OCI-LY7 (cell line): ENCODE data around the gene RIPK4. TPM values are rescaled to one million over a fixed set of nuclear protein-coding genes. Genes with fewer than 3 reads are reported as not detected.

Source experiments
- BruUV-seq: library from RNA; stranded (reverse); fragments of 400-500 nt; replicated peaks from 2 replicates; lab custom pipeline; 2021; lab: Mats Ljungman, UMichigan
- CTCF ChIA-PET: fragments of 300-600 bp; sonication (Branson Sonifier 250); formaldehyde crosslinking; loops from one replicate; lab custom pipeline; 2022; ENCODE audit warnings: antibody characterized with exemption; ENCODE audit not compliant: unreplicated experiment; lab: Charles Lee
- POLR2A ChIA-PET: fragments of 300-600 bp; sonication (Branson Sonifier 250); formaldehyde crosslinking; loops from one replicate; lab custom pipeline; 2022; ENCODE audit warnings: antibody characterized with exemption; lab: Charles Lee
- DNase-seq: peaks from one replicate; pipeline ENCODE4 v3.0.0-alpha.2; 2015; ENCODE audit warnings: low spot score
- H2AFZ ChIP-seq: fragments of 200-600 bp; sonication (generic), shearing (Covaris generic); 2 replicates; pipeline ENCODE4 v1.6.1; 2014; ENCODE audit warnings: mild to moderate bottlenecking, antibody characterized with exemption, low read length, moderate library complexity
- H3K27ac ChIP-seq: fragments of 200-600 bp; sonication (generic); 2 replicates; pipeline ENCODE4 v1.5.1; 2014; ENCODE audit warnings: mixed run types, low read depth, mild to moderate bottlenecking, moderate library complexity, low read length, inconsistent platforms; ENCODE audit not compliant: poor library complexity, severe bottlenecking
- H3K36me3 ChIP-seq: fragments of 200-600 bp; sonication (generic); 2 replicates; pipeline ENCODE4 v1.6.1; 2014; ENCODE audit warnings: mild to moderate bottlenecking, antibody characterized with exemption, low read length, moderate library complexity, mixed read lengths; ENCODE audit not compliant: insufficient read depth
- H3K4me1 ChIP-seq: fragments of 200-600 bp; sonication (generic); 2 replicates; pipeline ENCODE4 v1.5.1; 2014; ENCODE audit warnings: mild to moderate bottlenecking, low read length; ENCODE audit not compliant: insufficient read depth, poor library complexity, severe bottlenecking
- H3K4me2 ChIP-seq: fragments of 200-600 bp; sonication (generic); 2 replicates; pipeline ENCODE4 v1.6.1; 2014; ENCODE audit warnings: mild to moderate bottlenecking, low read length
- H3K4me3 ChIP-seq: fragments of 200-600 bp; sonication (generic); 2 replicates; pipeline ENCODE4 v1.5.1; 2014; ENCODE audit warnings: mild to moderate bottlenecking, low read depth, low read length; ENCODE audit not compliant: poor library complexity, severe bottlenecking
- H3K79me2 ChIP-seq: fragments of 200-600 bp; sonication (generic); 2 replicates; pipeline ENCODE4 v1.6.1; 2016; ENCODE audit warnings: low read depth, mild to moderate bottlenecking, low read length, moderate library complexity, mixed read lengths; ENCODE audit not compliant: insufficient read depth
- H3K9me2 ChIP-seq: fragments of 200-600 bp; sonication (generic); 2 replicates; pipeline ENCODE4 v1.6.1; 2016; ENCODE audit warnings: mild to moderate bottlenecking, low read length, mixed read lengths; ENCODE audit not compliant: insufficient read depth
- H3K9me3 ChIP-seq: fragments of 200-600 bp; sonication (generic); 2 replicates; pipeline ENCODE4 v1.6.1; 2014; ENCODE audit warnings: mild to moderate bottlenecking, mixed run types, low read length, mixed read lengths
- H4K20me1 ChIP-seq: fragments of 200-600 bp; sonication (generic); 2 replicates; pipeline ENCODE4 v1.6.1; 2014; ENCODE audit warnings: mild to moderate bottlenecking, antibody characterized with exemption, low read length, moderate library complexity, mixed read lengths; ENCODE audit not compliant: insufficient read depth
- CTCF ChIP-seq: fragments of 200-600 bp; sonication (generic); conservative IDR thresholded peaks from 2 replicates; pipeline ENCODE4 v1.5.1; 2014; ENCODE audit warnings: mild to moderate bottlenecking, antibody characterized with exemption, low read length, moderate library complexity, mixed read lengths
- EZH2phosphoT487 ChIP-seq: fragments of 200-600 bp; sonication (generic); IDR thresholded peaks from 2 replicates; pipeline ENCODE4 v1.6.1; 2018; ENCODE audit warnings: low read depth, borderline replicate concordance, mild to moderate bottlenecking, mixed run types, antibody characterized with exemption, low read length, moderate library complexity, mixed read lengths
- intact Hi-C: fragments of 100-400 bp; cut with micrococcal nuclease; formaldehyde crosslinking; loops from one replicate; pipeline ENCODE4 v1.10.0; 2022; ENCODE audit not compliant: unreplicated experiment
- total RNA-seq, 2 experiments: library from RNA; depleted of rRNA in 1 of 2; stranded (reverse); fragments of >200 nt in 1 of 2; shearing (Covaris generic) in 1 of 2; gene quantifications; 2 replicates each; pipeline ENCODE4 v1.2.3, GENCODE V29; 2014 to 2022

Gene RIPK4
- total RNA-seq, 2 experiments from 2014 or later: 0.08 to 0.19 TPM

GRCh38 chr21:41765420-41765821 is 1.4 kb downstream of the RIPK4 start:
- no peak overlapping the region for H3K27ac ChIP-seq
- intact Hi-C loops: no loop called here
- CTCF ChIA-PET: no interaction called here
- DNase-seq: no peak
- no peaks in the 10 kb centered on the region for H3K9me2 ChIP-seq
- no TSS peak for BruUV-seq
- H2AFZ ChIP-seq: no peak overlapping the region
- H3K4me2 ChIP-seq: no peak overlapping the region
- H3K4me3 ChIP-seq: no peak overlapping the region
- no peaks in the 10 kb centered on the region for H3K9me3 ChIP-seq
- no peak for TF ChIP-seq CTCF
- no peak for TF ChIP-seq EZH2phosphoT487
- no peaks in the 10 kb centered on the region for H4K20me1 ChIP-seq
- no peaks in the 10 kb centered on the region for H3K79me2 ChIP-seq
- POLR2A ChIA-PET: no interaction called here
- no peaks in the 10 kb centered on the region for H3K36me3 ChIP-seq
- peaks cover 26% of the 10 kb centered on the region for H3K4me1 ChIP-seq

GRCh38 chr21:41764558-41765419 is 2.1 kb downstream of the RIPK4 start:
- POLR2A ChIA-PET: interaction anchor here (0.6 to 1.1 kb wide), 2 partner anchors 211 to 221 kb away, joined by 3 to 5 read pairs; no protein-coding TSS in a partner anchor
- H4K20me1 ChIP-seq: no peaks in the 10 kb centered on the region
- H3K4me3 ChIP-seq: no peak overlapping the region

More at GRCh38 chr21:41764558-41765419, 2.1 kb downstream of the RIPK4 start:
- Histone ChIP-seq H3K27ac (no peak overlapping the region), H2AFZ (no peak overlapping the region), H3K4me1 (peaks cover 26% of the 10 kb centered on the region), H3K9me3 (no peaks in the 10 kb centered on the region), H3K36me3 (no peaks in the 10 kb centered on the region), H3K79me2 (no peaks in the 10 kb centered on the region), H3K4me2 (no peak overlapping the region), H3K9me2 (no peaks in the 10 kb centered on the region)
- intact Hi-C loops: no loop called here
- BruUV-seq: no TSS peak
- DNase-seq: no peak
- TF ChIP-seq CTCF: no peak
- TF ChIP-seq EZH2phosphoT487: no peak
- CTCF ChIA-PET: no interaction called here
